GM10248 (cell line): ENCODE measurements around the gene KRT85.

Experiments used
- CTCF ChIA-PET: fragments of 300-600 bp; sonication (Branson Sonifier 250); formaldehyde crosslinking; extraction: SDS; loops from one replicate; lab custom pipeline; 2021; ENCODE audit warnings: antibody characterized with exemption; lab: Yijun Ruan, JAX
- POLR2A ChIA-PET: fragments of 350-650 bp; sonication (Branson Sonifier 250); formaldehyde crosslinking; extraction: SDS; loops from one replicate; lab custom pipeline; 2020; ENCODE audit warnings: antibody characterized with exemption; lab: Yijun Ruan, JAX
- DNase-seq: peaks from one replicate; pipeline ENCODE4 v3.0.0; 2012; ENCODE audit errors: extremely low spot score
- CTCF ChIP-seq: IDR thresholded peaks from 2 replicates; pipeline ENCODE4 v1.5.1; 2012; ENCODE audit warnings: mild to moderate bottlenecking, low read depth; ENCODE audit errors: extremely low read depth, missing control alignments, control extremely low read depth

The KRT85 gene

GRCh38 chr12:52380271-52380694 lies 13.0 kb upstream of the KRT85 start:
- ChIA-PET CTCF (interaction anchor here (0.9 to 1.5 kb wide), 3 partner anchors 8 to 21 kb away, joined by 3 to 4 read pairs (median 3); no protein-coding TSS in a partner anchor), POLR2A (no interaction called here)
- peak; percentile 21 for TF ChIP-seq CTCF
- DNase-seq = no peak

- no peak for DNase-seq
Observed at GRCh38 chr12:52379536-52379935, 12.3 kb upstream of the KRT85 start.

GRCh38 chr12:52378091-52378490 lies 10.8 kb upstream of the KRT85 start:
- CTCF ChIA-PET = interaction anchor here (1.1 kb wide), 1 partner anchor 502 kb away, joined by 3 read pairs; no protein-coding TSS in a partner anchor
- DNase-seq = no peak
- TF ChIP-seq CTCF = no peak
- POLR2A ChIA-PET = no interaction called here

More at GRCh38 chr12:52379536-52379935, 12.3 kb upstream of the KRT85 start:
- TF ChIP-seq CTCF = no peak
- ChIA-PET CTCF (interaction anchor here (1.2 kb wide), 1 partner anchor 223 kb away, joined by 4 read pairs; no protein-coding TSS in a partner anchor), POLR2A (no interaction called here)

GRCh38 chr12:52377266-52377665 lies 10.0 kb upstream of the KRT85 start:
- ChIA-PET CTCF (no interaction called here), POLR2A (no interaction called here)
- no peak for DNase-seq
- no peak for TF ChIP-seq CTCF

- peak; percentile 79 for TF ChIP-seq CTCF
- POLR2A ChIA-PET = no interaction called here
Observed at GRCh38 chr12:52372216-52373154, 5.2 kb upstream of the KRT85 start.

GRCh38 chr12:52371716-52372115 lies 4.4 kb upstream of the KRT85 start:
- POLR2A ChIA-PET = no interaction called here
- no peak for DNase-seq
- no peak for TF ChIP-seq CTCF
- CTCF ChIA-PET = interaction anchor here (0.8 to 6.6 kb wide), 14 partner anchors 9 to 609 kb away, joined by 3 to 53 read pairs (median 4); partner anchors contain the start of gene KRT84

More at GRCh38 chr12:52372216-52373154, 5.2 kb upstream of the KRT85 start:
- CTCF ChIA-PET = interaction anchor here (0.8 to 6.6 kb wide), 26 partner anchors 8 to 608 kb away, joined by 3 to 53 read pairs (median 4); partner anchors contain the start of genes KRT83 and KRT84
- peak; percentile 69 for DNase-seq
